HCT116 (cell line): ENCODE measurements around the gene EPG5. TPM values are rescaled to one million over a fixed set of nuclear protein-coding genes. Genes with fewer than 3 reads are reported as not detected.

Experiments used
- ATAC-seq: fragments of 200-7000 bp; cut with Tn5 transposase; 2 replicates; pipeline ENCODE4 v1.9.1; 2020; ENCODE audit warnings: mild to moderate bottlenecking, moderate library complexity
- BruUV-seq: library from RNA; stranded (reverse); fragments of 400-500 nt; replicated peaks from 2 replicates; lab custom pipeline; 2021; lab: Mats Ljungman, UMichigan
- CTCF ChIA-PET: fragments of 300-600 bp; sonication (Branson Sonifier 250); formaldehyde crosslinking; loops from one replicate; lab custom pipeline; 2021; ENCODE audit warnings: antibody characterized with exemption; lab: Charles Lee
- POLR2A ChIA-PET: fragments of 300-600, 350-600 bp; sonication (Branson Sonifier 250); formaldehyde crosslinking; loops from one replicate; lab custom pipeline; 2021; ENCODE audit warnings: antibody characterized with exemption; lab: Charles Lee
- RAD21 ChIA-PET, 2 experiments: fragments of 300-600 bp; sonication (Branson Sonifier 250); formaldehyde crosslinking; loops; one replicate each; lab custom pipeline; 2023; ENCODE audit warnings: low total read pairs in 2 of 2; ENCODE audit not compliant: uncharacterized antibody in 2 of 2, unreplicated experiment in 2 of 2, low non-redundant PET in 1 of 2; lab: Charles Lee
- DNase-seq: peaks from one replicate; pipeline ENCODE4 v3.0.0-alpha.2; 2010; ENCODE audit warnings: low read depth, low spot score
- H2AFZ ChIP-seq: fragments of 200-600 bp; shearing (Covaris generic), sonication (generic); 2 replicates; pipeline ENCODE4 v1.6.1; 2017; ENCODE audit warnings: low read depth, mixed run types, mixed read lengths, antibody characterized with exemption, low read length; ENCODE audit not compliant: poor library complexity, severe bottlenecking
- H3K27ac ChIP-seq: 2 replicates; pipeline ENCODE4 v1.5.1; 2012; ENCODE audit warnings: low read depth, low read length
- H3K27me3 ChIP-seq: fragments of 200-600 bp; sonication (generic); 2 replicates; pipeline ENCODE4 v1.6.1; 2016; ENCODE audit warnings: mixed run types, low read length, mixed read lengths; ENCODE audit not compliant: insufficient read depth
- H3K36me3 ChIP-seq, 2 experiments: fragments of 200-500 bp in 1 of 2; fragments of 200-600 bp in 1 of 2; sonication (Bioruptor generic) in 1 of 2; sonication (generic) in 1 of 2; 2 replicates each; pipeline versions ENCODE4 v1.5.1 to v1.6.1; 2014 to 2016; ENCODE audit warnings: low read length in 2 of 2, inconsistent platforms in 1 of 2, mixed read lengths in 1 of 2, mixed run types in 1 of 2; ENCODE audit not compliant: insufficient read depth in 2 of 2, control insufficient read depth in 1 of 2
- H3K4me1 ChIP-seq, 2 experiments: fragments of 200-600 bp in 1 of 2; sonication (generic) in 1 of 2; 2 replicates each; pipeline versions ENCODE4 v1.5.1 to v1.6.1; 2012 to 2017; ENCODE audit warnings: low read length in 2 of 2, inconsistent platforms in 1 of 2, mild to moderate bottlenecking in 1 of 2, mixed read lengths in 1 of 2, mixed run types in 1 of 2, moderate library complexity in 1 of 2; ENCODE audit not compliant: insufficient read depth in 2 of 2, control insufficient read depth in 1 of 2
- H3K4me2 ChIP-seq: fragments of 200-600 bp; sonication (generic); 2 replicates; pipeline ENCODE4 v1.6.1; 2017; ENCODE audit warnings: mixed run types, low read length, mixed read lengths
- H3K4me3 ChIP-seq, 2 experiments: fragments of 200-600 bp in 1 of 2; sonication (generic) in 1 of 2; replicated peaks in 1 of 2; 2 replicates each; pipeline ENCODE4 v1.5.1; 2011 to 2016; ENCODE audit warnings: low read length in 2 of 2, control low read depth in 1 of 2, low read depth in 1 of 2, mild to moderate bottlenecking in 1 of 2, mixed read lengths in 1 of 2, mixed run types in 1 of 2
- H3K79me2 ChIP-seq: fragments of 200-600 bp; sonication (generic); 2 replicates; pipeline ENCODE4 v1.6.1; 2017; ENCODE audit warnings: mild to moderate bottlenecking, mixed run types, low read length, moderate library complexity, mixed read lengths; ENCODE audit not compliant: insufficient read depth
- H3K9ac ChIP-seq: fragments of 200-600 bp; sonication (generic); 2 replicates; pipeline ENCODE4 v1.6.1; 2016; ENCODE audit warnings: low read length, mixed read lengths
- H3K9me2 ChIP-seq: fragments of 200-600 bp; sonication (generic), shearing (Covaris generic); 2 replicates; pipeline ENCODE4 v1.6.1; 2017; ENCODE audit warnings: mixed run types, mild to moderate bottlenecking, moderate library complexity; ENCODE audit not compliant: insufficient read depth
- H3K9me3 ChIP-seq, 2 experiments: fragments of 200-500 bp in 1 of 2; fragments of 200-600 bp in 1 of 2; sonication (Bioruptor generic) in 1 of 2; sonication (generic) in 1 of 2; 2 replicates each; pipeline ENCODE4 v1.6.1; 2014 to 2017; ENCODE audit warnings: low read length in 2 of 2, mixed read lengths in 2 of 2, inconsistent platforms in 1 of 2, low read depth in 1 of 2, mild to moderate bottlenecking in 1 of 2, mixed run types in 1 of 2, moderate library complexity in 1 of 2; ENCODE audit not compliant: control insufficient read depth in 1 of 2, insufficient read depth in 1 of 2
- H4K20me1 ChIP-seq: fragments of 200-600 bp; sonication (generic), shearing (Covaris generic); 2 replicates; pipeline ENCODE4 v1.6.1; 2017; ENCODE audit warnings: mixed run types, mild to moderate bottlenecking, moderate library complexity; ENCODE audit not compliant: insufficient read depth
- ATF3 ChIP-seq: IDR thresholded peaks from 2 replicates; pipeline ENCODE4 v1.6.1; 2012
- CEBPB ChIP-seq: IDR thresholded peaks from 2 replicates; pipeline ENCODE4 v1.6.1; 2012; ENCODE audit warnings: low read depth
- EGR1 ChIP-seq: IDR thresholded peaks from 2 replicates; pipeline ENCODE4 v1.6.1; 2012; ENCODE audit warnings: low read depth
- ELF1 ChIP-seq: IDR thresholded peaks from 2 replicates; pipeline ENCODE4 v1.6.1; 2012; ENCODE audit warnings: low read depth, borderline replicate concordance
- EZH2phosphoT487 ChIP-seq: fragments of 200-600 bp; IDR thresholded peaks from 2 replicates; pipeline ENCODE4 v1.6.1; 2018; ENCODE audit warnings: antibody characterized with exemption, borderline replicate concordance
- FOSL1 ChIP-seq: IDR thresholded peaks from 2 replicates; pipeline ENCODE4 v1.6.1; 2012; ENCODE audit warnings: low read depth
- JUND ChIP-seq: IDR thresholded peaks from 2 replicates; pipeline ENCODE4 v1.6.1; 2012
- MAX ChIP-seq: IDR thresholded peaks from 2 replicates; pipeline ENCODE4 v1.6.1; 2012
- POLR2AphosphoS5 ChIP-seq: IDR thresholded peaks from 2 replicates; pipeline ENCODE4 v1.6.1; 2011; ENCODE audit warnings: mild to moderate bottlenecking, low read depth, low read length, moderate library complexity
- RAD21 ChIP-seq: IDR thresholded peaks from 2 replicates; pipeline ENCODE4 v1.6.1; 2012; ENCODE audit warnings: low read depth, mild to moderate bottlenecking
- SIN3A ChIP-seq: IDR thresholded peaks from 2 replicates; pipeline ENCODE4 v1.6.1; 2012; ENCODE audit warnings: low read depth
- SP1 ChIP-seq: IDR thresholded peaks from 2 replicates; pipeline ENCODE4 v1.6.1; 2012; ENCODE audit warnings: low read depth
- SRF ChIP-seq: IDR thresholded peaks from 2 replicates; pipeline ENCODE4 v1.6.1; 2012; ENCODE audit warnings: low read depth
- TCF7L2 ChIP-seq: IDR thresholded peaks from 2 replicates; pipeline ENCODE4 v1.7.0; 2011; ENCODE audit warnings: borderline replicate concordance, inconsistent platforms; ENCODE audit not compliant: insufficient read depth, insufficient read length; ENCODE audit errors: extremely low read depth
- YY1 ChIP-seq: IDR thresholded peaks from 2 replicates; pipeline ENCODE4 v1.6.1; 2011; ENCODE audit warnings: low read length, low read depth, moderate library complexity, mild to moderate bottlenecking; ENCODE audit not compliant: insufficient replicate concordance; ENCODE audit errors: extremely low read depth
- ZBTB33 ChIP-seq: IDR thresholded peaks from 2 replicates; pipeline ENCODE4 v1.6.1; 2011; ENCODE audit warnings: mild to moderate bottlenecking, low read length, moderate library complexity; ENCODE audit not compliant: insufficient replicate concordance; ENCODE audit errors: extremely low read depth
- ZFX ChIP-seq: fragments of 450-650 bp; IDR thresholded peaks from 2 replicates; pipeline ENCODE4 v1.6.1; 2017
- ZNF274 ChIP-seq: fragments of 200-500 bp; sonication (Bioruptor generic); IDR thresholded peaks from 2 replicates; pipeline ENCODE4 v1.6.1; 2014; ENCODE audit warnings: mild to moderate bottlenecking, low read depth, low read length, inconsistent platforms
- intact Hi-C: fragments of 100-400 bp; cut with micrococcal nuclease; formaldehyde crosslinking; loops from 2 replicates; pipeline ENCODE4 v1.10.0; 2022
- total RNA-seq: library from RNA; stranded (reverse); gene quantifications from one replicate; pipeline ENCODE4 v1.2.1, GENCODE V29; 2021; ENCODE audit not compliant: unreplicated experiment
- TF ChIP-seq, protein P1 (sequence below): IDR thresholded peaks from 2 replicates; pipeline ENCODE4 v1.6.1; 2012; ENCODE audit warnings: low read depth

Gene EPG5
- total RNA-seq, 1 experiment from 2014 or later = 12.9 TPM

GRCh38 chr18:45805551-45805950 lies 161.6 kb downstream of the EPG5 start (continued):
- TF ChIP-seq ZFX (no peak), SP1 (no peak), ELF1 (no peak)

DNA sequence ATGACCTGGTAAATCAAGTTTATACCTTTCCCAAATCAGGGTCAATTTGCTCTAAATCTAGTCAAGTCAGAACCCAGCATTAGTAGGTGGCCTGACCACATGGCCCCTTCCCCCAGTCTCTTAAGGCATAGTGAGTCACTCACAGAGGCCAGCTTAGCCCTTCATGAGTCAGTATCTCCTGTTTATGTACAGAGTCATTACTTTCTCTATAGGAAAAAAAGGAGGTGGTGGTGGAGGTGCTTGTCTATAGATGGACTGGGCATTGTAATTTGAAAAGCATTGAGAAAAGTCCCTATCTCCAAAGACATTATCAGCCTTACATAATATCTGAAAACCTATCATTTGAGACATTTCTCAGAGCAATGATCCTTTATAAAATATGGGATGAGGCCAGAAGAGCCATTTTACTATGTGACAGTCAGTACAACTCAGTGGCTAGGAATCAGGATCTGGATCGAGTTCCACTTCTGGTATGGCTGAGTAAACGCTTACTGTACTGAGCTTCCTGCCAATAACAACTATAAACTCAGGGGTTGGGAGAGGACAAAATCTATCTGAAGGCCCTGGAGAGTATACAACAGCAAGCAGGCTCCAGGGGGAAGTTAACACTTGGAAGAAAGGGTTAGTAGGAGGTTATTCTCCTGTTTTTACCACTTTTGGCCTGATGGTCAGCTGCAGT lies 164.2 kb downstream of the EPG5 start:
- peak overlapping the region; percentile 15 to 50 for H3K4me3 ChIP-seq
- POLR2A ChIA-PET = interaction anchor here (0.7 to 1.2 kb wide), 2 partner anchors 27 to 39 kb away, joined by 3 to 4 read pairs; no protein-coding TSS in a partner anchor
- no peaks in the 10 kb centered on the region for H3K79me2 ChIP-seq
- CTCF ChIA-PET = interaction anchor here (1.8 kb wide), 1 partner anchor 81 kb away, joined by 5 read pairs; no protein-coding TSS in a partner anchor
- intact Hi-C loops = loop anchor here (2.0 kb wide), 1 partner anchor 28 kb away; no protein-coding TSS in a partner anchor
- RAD21 ChIA-PET = no interaction called here
- H3K27me3 ChIP-seq = no peaks in the 10 kb centered on the region
- H4K20me1 ChIP-seq = no peaks in the 10 kb centered on the region
- peaks cover 0 to 4% of the 10 kb centered on the region in 2 experiments; a peak in 1 of 4 replicates for H3K9me3 ChIP-seq
- DNase-seq = peak; percentile 93
- H3K9me2 ChIP-seq = no peaks in the 10 kb centered on the region
- H3K27ac ChIP-seq = peak overlapping the region; percentile 86
- BruUV-seq = no TSS peak
- peaks cover 0 to 5% of the 10 kb centered on the region in 2 experiments; a peak in 1 of 4 replicates for H3K36me3 ChIP-seq
- H3K4me1 ChIP-seq = peaks cover 14 to 59% of the 10 kb centered on the region in 2 experiments; a peak in 3 of 4 replicates
- peak overlapping the region; percentile 63 for H3K9ac ChIP-seq
- H3K4me2 ChIP-seq = peak overlapping the region; percentile 81
- ATAC-seq = peak; percentile 90
- H2AFZ ChIP-seq = peak overlapping the region; percentile 87
- no peak for TF ChIP-seq ZBTB33
- peak; percentile 90 for TF ChIP-seq MAX
- peak; percentile 64; the same call in 1 of the 2 replicates for TF ChIP-seq SRF
- no peak for TF ChIP-seq ZNF274
- TF ChIP-seq POLR2AphosphoS5 = no peak; the same call in 1 of the 2 replicates
- 0 out of 2 replicates have a peak, but pooled peaks have one; percentile 6 for TF ChIP-seq EGR1
- TF ChIP-seq, protein P1, sequence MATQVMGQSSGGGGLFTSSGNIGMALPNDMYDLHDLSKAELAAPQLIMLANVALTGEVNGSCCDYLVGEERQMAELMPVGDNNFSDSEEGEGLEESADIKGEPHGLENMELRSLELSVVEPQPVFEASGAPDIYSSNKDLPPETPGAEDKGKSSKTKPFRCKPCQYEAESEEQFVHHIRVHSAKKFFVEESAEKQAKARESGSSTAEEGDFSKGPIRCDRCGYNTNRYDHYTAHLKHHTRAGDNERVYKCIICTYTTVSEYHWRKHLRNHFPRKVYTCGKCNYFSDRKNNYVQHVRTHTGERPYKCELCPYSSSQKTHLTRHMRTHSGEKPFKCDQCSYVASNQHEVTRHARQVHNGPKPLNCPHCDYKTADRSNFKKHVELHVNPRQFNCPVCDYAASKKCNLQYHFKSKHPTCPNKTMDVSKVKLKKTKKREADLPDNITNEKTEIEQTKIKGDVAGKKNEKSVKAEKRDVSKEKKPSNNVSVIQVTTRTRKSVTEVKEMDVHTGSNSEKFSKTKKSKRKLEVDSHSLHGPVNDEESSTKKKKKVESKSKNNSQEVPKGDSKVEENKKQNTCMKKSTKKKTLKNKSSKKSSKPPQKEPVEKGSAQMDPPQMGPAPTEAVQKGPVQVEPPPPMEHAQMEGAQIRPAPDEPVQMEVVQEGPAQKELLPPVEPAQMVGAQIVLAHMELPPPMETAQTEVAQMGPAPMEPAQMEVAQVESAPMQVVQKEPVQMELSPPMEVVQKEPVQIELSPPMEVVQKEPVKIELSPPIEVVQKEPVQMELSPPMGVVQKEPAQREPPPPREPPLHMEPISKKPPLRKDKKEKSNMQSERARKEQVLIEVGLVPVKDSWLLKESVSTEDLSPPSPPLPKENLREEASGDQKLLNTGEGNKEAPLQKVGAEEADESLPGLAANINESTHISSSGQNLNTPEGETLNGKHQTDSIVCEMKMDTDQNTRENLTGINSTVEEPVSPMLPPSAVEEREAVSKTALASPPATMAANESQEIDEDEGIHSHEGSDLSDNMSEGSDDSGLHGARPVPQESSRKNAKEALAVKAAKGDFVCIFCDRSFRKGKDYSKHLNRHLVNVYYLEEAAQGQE = no peak
- TF ChIP-seq CEBPB = peak; percentile 75; the same call in 1 of the 2 replicates
- TF ChIP-seq RAD21 = 0 out of 2 replicates have a peak, but pooled peaks have one; percentile 18
- peak; percentile 97 for TF ChIP-seq JUND
- TF ChIP-seq ZFX = no peak
- TF ChIP-seq EZH2phosphoT487 = no peak
- TF ChIP-seq FOSL1 = peak; percentile 98
- TF ChIP-seq ATF3 = no peak
- TF ChIP-seq TCF7L2 = no peak
- TF ChIP-seq YY1 = peak; percentile 8
- TF ChIP-seq SIN3A = peak; percentile 46; the same call in 1 of the 2 replicates
